Astrocyte of the hippocampus (primary cell): ENCODE results near the gene DEK.
"Not testable (repeated sequence)": the region's sequence is repeated elsewhere in the genome, so short reads cannot be mapped to it uniquely, and the experiment has no call there.

Experiments
- DNase-seq: peaks from one replicate; pipeline ENCODE4 v3.0.0; 2011; ENCODE audit warnings: low read depth, low spot score

DEK gene

DNA sequence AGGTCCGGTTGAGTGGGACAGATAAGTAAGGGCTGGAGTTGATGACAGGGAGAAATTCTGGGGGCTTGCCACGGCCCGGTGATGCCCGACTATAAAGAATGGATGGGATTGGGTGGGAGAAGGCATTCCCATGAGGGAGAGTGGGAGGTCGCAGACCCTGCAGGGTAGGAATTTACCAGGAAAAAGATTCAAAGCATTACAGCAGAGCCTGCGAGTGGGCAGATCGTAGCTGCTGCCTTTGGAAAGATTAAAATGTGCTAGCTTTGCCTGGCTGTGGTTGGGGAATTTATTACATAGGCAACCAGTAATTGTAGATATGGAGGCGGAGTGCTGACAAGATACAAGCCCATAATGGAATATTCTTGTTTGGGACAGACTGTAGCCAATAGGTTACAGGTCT is 59.6 kb downstream of the DEK start:
- no peak for DNase-seq

GRCh38 chr6:18203786-18204185 is 60.5 kb downstream of the DEK start:
- peak; percentile 69 for DNase-seq

DNA sequence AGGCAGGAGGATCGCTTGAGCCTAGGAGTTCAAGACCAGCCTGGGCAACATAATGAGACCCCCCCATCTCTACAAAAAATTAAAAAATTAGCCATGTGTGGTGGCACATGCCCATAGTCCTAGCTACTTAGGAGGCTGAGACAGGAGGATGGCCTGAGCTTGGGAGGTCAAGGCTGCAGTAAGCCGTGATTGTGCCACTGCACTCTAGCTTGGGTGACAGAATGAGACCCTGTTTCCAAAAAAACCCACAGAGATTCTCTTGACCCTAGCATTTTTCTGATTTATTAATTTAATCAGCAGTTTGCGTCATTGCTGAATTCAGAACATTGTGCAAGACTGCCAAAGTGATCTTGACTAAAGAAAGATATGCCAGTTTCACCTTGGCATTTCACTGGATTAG is 72.3 kb downstream of the DEK start:
- no peak for DNase-seq

GRCh38 chr6:18189196-18189595 is 75.1 kb downstream of the DEK start:
- no peak for DNase-seq

- no peak for DNase-seq
Observed at GRCh38 chr6:18187701-18188100, 76.6 kb downstream of the DEK start.

DNA sequence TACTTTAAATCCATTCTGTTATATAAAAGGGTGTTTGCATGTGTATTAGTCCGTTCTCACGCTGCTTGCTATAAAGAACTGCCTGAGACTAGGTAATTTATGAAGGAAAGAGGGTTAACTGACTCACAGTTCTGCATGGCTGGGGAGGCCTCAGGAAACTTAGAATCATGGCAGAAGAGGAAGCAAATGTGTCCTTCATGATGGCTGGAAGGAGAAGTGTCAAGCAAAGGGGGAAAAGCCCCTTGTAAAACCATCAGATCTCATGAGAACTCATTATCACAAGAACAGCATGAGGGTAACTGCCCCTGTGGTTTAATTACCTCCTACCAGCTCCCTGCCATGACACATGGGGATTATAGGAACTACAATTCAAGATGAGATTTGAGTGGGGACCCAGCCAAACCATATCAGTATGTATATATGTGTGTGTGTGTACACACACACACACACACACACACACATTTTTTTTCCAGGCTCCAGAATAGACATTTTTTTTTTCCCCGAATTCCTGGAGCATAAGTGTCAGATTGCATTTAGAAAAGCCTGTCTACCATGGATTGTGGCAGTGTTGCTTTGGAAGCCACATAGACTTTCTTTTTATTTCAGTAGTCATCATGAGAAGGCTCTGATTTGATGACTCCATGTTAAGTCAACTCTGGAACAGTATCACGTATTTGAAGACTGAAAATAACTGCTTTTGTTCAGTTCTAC is 77.6 kb downstream of the DEK start:
- DNase-seq = no peak

GRCh38 chr6:18186033-18186432 is 78.3 kb downstream of the DEK start:
- peak; percentile 20 for DNase-seq

GRCh38 chr6:18185624-18186023 is 78.7 kb downstream of the DEK start:
- DNase-seq = no peak

GRCh38 chr6:18183766-18184165 is 80.6 kb downstream of the DEK start:
- peak; percentile 46 for DNase-seq

DNA sequence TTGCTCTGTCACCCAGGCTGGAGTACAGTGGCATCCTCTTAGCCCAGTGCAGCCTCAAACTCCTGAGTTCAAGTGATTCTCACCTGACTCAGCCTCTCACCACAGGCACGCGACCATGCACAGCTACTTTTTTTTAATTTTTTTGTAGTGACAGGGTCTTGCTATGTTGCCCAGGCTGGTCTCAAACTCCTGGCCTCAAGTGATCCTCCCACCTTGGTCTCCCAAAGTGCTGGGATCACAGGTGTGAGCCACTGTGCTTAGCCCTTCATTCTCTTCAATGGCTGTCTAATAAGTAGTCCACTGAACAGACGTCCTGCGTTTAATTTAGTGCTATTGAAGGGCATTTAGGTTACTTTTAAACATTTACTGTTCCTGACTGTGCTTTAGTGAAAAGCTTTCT is 81.8 kb downstream of the DEK start:
- no peak for DNase-seq

GRCh38 chr6:18179770-18180356 is 84.5 kb downstream of the DEK start:
- DNase-seq = no peak

- no peak for DNase-seq
Observed at GRCh38 chr6:18178960-18179615, 85.2 kb downstream of the DEK start.

- no peak for DNase-seq
Observed at GRCh38 chr6:18177286-18177965, 86.9 kb downstream of the DEK start.

DNA sequence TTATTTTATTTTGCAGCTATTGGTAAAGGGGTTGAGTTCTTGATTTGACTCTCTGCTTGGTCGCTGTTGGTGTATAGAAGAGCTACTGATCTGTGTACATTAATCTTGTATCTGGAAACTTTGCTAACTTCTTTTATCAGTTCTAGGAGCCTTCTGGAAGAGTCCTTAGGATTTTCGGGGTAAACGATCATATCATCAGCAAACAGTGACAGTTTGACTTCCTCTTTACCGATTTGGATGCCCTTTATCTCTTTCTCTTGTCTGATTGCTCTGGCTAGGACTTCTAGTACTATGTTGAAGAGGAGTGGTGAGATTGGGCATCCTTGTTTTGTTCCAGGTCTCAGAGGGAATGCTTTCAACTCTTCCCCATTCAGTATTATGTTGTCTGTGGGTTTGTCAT is 88.1 kb downstream of the DEK start:
- not testable (repeated sequence) for DNase-seq
